ENCODE measurements around the gene XBP1. TPM values are rescaled to one million over a fixed set of nuclear protein-coding genes. Genes with fewer than 3 reads are reported as not detected.

XBP1 gene
- total RNA-seq, 1 experiment from 2014 or later, result 81.3 TPM

DNA sequence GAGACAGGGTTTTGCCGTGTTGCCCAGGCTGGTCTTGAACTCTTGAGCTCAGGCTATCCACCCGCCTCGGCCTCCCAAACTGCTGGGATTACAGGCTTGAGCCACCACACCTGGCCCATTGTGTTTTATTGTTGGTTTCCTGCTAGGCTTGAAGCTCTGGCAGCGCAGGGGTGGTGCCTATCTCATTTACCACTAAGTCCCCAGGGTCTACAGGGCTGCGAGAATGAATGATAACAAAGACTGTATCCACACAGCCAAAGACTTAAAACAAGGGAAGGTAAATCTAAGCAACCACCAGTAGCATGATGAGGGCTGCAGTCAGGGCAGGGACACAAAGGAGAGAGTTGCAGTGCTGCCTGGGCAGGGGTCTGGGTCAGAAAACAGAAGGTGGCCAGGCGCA is 37.3 kb upstream of the XBP1 start (continued):
- TF ChIP-seq, protein P1, sequence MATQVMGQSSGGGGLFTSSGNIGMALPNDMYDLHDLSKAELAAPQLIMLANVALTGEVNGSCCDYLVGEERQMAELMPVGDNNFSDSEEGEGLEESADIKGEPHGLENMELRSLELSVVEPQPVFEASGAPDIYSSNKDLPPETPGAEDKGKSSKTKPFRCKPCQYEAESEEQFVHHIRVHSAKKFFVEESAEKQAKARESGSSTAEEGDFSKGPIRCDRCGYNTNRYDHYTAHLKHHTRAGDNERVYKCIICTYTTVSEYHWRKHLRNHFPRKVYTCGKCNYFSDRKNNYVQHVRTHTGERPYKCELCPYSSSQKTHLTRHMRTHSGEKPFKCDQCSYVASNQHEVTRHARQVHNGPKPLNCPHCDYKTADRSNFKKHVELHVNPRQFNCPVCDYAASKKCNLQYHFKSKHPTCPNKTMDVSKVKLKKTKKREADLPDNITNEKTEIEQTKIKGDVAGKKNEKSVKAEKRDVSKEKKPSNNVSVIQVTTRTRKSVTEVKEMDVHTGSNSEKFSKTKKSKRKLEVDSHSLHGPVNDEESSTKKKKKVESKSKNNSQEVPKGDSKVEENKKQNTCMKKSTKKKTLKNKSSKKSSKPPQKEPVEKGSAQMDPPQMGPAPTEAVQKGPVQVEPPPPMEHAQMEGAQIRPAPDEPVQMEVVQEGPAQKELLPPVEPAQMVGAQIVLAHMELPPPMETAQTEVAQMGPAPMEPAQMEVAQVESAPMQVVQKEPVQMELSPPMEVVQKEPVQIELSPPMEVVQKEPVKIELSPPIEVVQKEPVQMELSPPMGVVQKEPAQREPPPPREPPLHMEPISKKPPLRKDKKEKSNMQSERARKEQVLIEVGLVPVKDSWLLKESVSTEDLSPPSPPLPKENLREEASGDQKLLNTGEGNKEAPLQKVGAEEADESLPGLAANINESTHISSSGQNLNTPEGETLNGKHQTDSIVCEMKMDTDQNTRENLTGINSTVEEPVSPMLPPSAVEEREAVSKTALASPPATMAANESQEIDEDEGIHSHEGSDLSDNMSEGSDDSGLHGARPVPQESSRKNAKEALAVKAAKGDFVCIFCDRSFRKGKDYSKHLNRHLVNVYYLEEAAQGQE (IDR thresholded peaks at IDR 0.05; ENCODE audit: low read depth), result no peak
- TF ChIP-seq, protein P2, sequence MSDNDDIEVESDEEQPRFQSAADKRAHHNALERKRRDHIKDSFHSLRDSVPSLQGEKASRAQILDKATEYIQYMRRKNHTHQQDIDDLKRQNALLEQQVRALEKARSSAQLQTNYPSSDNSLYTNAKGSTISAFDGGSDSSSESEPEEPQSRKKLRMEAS (IDR thresholded peaks at IDR 0.05), result no peak
- TF ChIP-seq EGR1 (IDR thresholded peaks at IDR 0.05; ENCODE audit: low read depth) (no peak), SRF (IDR thresholded peaks at IDR 0.05; ENCODE audit: low read depth) (no peak), JUND (IDR thresholded peaks at IDR 0.05) (no peak), ZFX (IDR thresholded peaks at IDR 0.05) (no peak), CEBPB (IDR thresholded peaks at IDR 0.05; ENCODE audit: low read depth) (no peak)

DNA sequence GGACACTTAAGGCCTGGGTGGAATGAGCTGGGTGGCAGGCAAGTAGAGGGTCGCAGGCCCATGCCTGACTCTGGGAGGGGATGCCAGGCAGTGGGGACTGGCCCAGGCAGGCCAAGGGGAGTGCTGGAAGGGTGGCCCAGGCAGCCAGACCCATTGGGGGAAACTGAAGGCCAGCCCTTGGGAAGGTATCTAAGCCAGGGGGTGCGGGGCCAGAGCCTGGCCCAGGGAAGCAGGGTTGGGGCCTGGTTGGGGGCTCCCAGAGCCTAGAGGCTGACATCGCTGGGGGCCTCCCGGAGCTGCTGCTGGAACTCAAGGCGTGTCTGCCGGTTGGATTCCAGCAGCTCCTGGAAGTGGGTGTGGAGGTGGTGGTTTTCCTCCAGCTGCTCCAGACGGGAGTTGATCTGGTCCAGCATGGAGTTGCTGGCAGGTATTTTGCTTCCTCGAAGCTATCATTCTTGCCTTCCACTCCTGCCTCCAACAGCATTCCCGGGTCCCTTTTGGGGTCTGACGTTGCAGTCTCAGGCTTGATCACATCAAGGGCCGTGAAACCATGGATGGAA is 35.3 kb upstream of the XBP1 start:
- no peak for TF ChIP-seq RAD21 (IDR thresholded peaks at IDR 0.05; ENCODE audit: low read depth)
- TF ChIP-seq, protein P2 (IDR thresholded peaks at IDR 0.05), result no peak
- TF ChIP-seq, protein P3, sequence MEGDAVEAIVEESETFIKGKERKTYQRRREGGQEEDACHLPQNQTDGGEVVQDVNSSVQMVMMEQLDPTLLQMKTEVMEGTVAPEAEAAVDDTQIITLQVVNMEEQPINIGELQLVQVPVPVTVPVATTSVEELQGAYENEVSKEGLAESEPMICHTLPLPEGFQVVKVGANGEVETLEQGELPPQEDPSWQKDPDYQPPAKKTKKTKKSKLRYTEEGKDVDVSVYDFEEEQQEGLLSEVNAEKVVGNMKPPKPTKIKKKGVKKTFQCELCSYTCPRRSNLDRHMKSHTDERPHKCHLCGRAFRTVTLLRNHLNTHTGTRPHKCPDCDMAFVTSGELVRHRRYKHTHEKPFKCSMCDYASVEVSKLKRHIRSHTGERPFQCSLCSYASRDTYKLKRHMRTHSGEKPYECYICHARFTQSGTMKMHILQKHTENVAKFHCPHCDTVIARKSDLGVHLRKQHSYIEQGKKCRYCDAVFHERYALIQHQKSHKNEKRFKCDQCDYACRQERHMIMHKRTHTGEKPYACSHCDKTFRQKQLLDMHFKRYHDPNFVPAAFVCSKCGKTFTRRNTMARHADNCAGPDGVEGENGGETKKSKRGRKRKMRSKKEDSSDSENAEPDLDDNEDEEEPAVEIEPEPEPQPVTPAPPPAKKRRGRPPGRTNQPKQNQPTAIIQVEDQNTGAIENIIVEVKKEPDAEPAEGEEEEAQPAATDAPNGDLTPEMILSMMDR (IDR thresholded peaks at IDR 0.05 in 2 of 3, conservative IDR thresholded peaks at IDR 0.05 in 1 of 3; ENCODE audit: borderline replicate concordance in 1 of 3, insufficient read depth in 1 of 3, low read depth in 2 of 3, low read length in 2 of 3), result no peak
- TF ChIP-seq ZNF274 (IDR thresholded peaks at IDR 0.05; ENCODE audit: low read depth, low read length), result no peak
- TF ChIP-seq, protein P1 (IDR thresholded peaks at IDR 0.05; ENCODE audit: low read depth), result no peak
- no peak for TF ChIP-seq SIN3A (IDR thresholded peaks at IDR 0.05; ENCODE audit: low read depth)
- no peak for TF ChIP-seq EZH2 (IDR thresholded peaks at IDR 0.05)
- TF ChIP-seq ELF1 (IDR thresholded peaks at IDR 0.05; ENCODE audit: borderline replicate concordance, low read depth), result no peak
- Histone ChIP-seq H3K9me2 (ENCODE audit: insufficient read depth) (no peaks in the 10 kb centered on the region), H3K4me3 (replicated peaks in 1 of 2; ENCODE audit: low read depth in 1 of 2, low read length in 2 of 2) (no peak overlapping the region), H2AFZ (ENCODE audit: low read depth, low read length, poor library complexity, severe bottlenecking) (no peak overlapping the region), H3K9ac (ENCODE audit: low read length) (no peak overlapping the region), H3K27me3 (ENCODE audit: insufficient read depth, low read length) (no peaks in the 10 kb centered on the region), H3K4me1 (ENCODE audit: control insufficient read depth in 1 of 2, insufficient read depth in 2 of 2, low read length in 2 of 2) (no peaks in the 10 kb centered on the region), H4K20me1 (ENCODE audit: insufficient read depth) (no peaks in the 10 kb centered on the region), H3K9me3 (ENCODE audit: control insufficient read depth in 1 of 2, insufficient read depth in 1 of 2, low read depth in 1 of 2, low read length in 2 of 2) (no peaks in the 10 kb centered on the region), H3K4me2 (ENCODE audit: low read length) (no peak overlapping the region), H3K79me2 (ENCODE audit: insufficient read depth, low read length) (no peaks in the 10 kb centered on the region), H3K27ac (ENCODE audit: low read depth, low read length) (no peak overlapping the region), H3K36me3 (ENCODE audit: control insufficient read depth in 1 of 2, insufficient read depth in 2 of 2, low read length in 2 of 2) (no peaks in the 10 kb centered on the region)
- POLR2A ChIA-PET, result no interaction called here
- BruUV-seq (replicated peaks), result no TSS peak
- ATAC-seq, result no peak
- RAD21 ChIA-PET (ENCODE audit: low non-redundant PET in 1 of 2, low total read pairs in 2 of 2, uncharacterized antibody in 2 of 2, unreplicated experiment in 2 of 2), result no interaction called here
- DNase-seq (ENCODE audit: low read depth, low spot score), result no peak
- intact Hi-C loops (cut with micrococcal nuclease), result no loop called here
- CTCF ChIA-PET, result no interaction called here
